Small intestine (tissue), 7 donors: ENCODE measurements around the gene FNIP1. TPM values are rescaled to one million over a fixed set of nuclear protein-coding genes. Genes with fewer than 3 reads are reported as not detected.

Experiments
- DNase-seq, 2 donors: peaks; one replicate each; pipeline versions ENCODE4 v3.0.0 to v3.0.0-alpha.2; 2013
- FAIRE-seq: peaks from 2 replicates; lab custom pipeline; 2012; peaks lifted over from hg19 to GRCh38; lab: Jason Lieb, UNC
- H3K27ac ChIP-seq, 3 donors: one replicate each; pipeline ENCODE4 v1.5.1; 2013; ENCODE audit warnings: low read length in 2 of 3, mild to moderate bottlenecking in 2 of 3, control low read depth in 1 of 3, inconsistent platforms in 1 of 3, low read depth in 1 of 3, moderate library complexity in 1 of 3
- H3K27me3 ChIP-seq, 3 donors: one replicate each; pipeline ENCODE4 v1.6.1; 2013; ENCODE audit warnings: low read length in 3 of 3, inconsistent platforms in 1 of 3; ENCODE audit not compliant: control insufficient read depth in 3 of 3, insufficient read depth in 3 of 3
- H3K36me3 ChIP-seq, 3 donors: one replicate each; pipeline ENCODE4 v1.6.1; 2013; ENCODE audit warnings: low read length in 3 of 3, inconsistent platforms in 1 of 3, low read depth in 1 of 3, mild to moderate bottlenecking in 1 of 3, moderate library complexity in 1 of 3; ENCODE audit not compliant: control insufficient read depth in 3 of 3, insufficient read depth in 2 of 3
- H3K4me1 ChIP-seq, 3 donors: one replicate each; pipeline ENCODE4 v1.6.1; 2013; ENCODE audit warnings: low read length in 2 of 3, inconsistent platforms in 1 of 3, low read depth in 1 of 3, mild to moderate bottlenecking in 1 of 3, moderate library complexity in 1 of 3; ENCODE audit not compliant: control insufficient read depth in 3 of 3, insufficient read depth in 2 of 3
- H3K4me3 ChIP-seq, 3 donors: one replicate each; pipeline ENCODE4 v1.5.1; 2013; ENCODE audit warnings: low read length in 3 of 3, control low read depth in 1 of 3, inconsistent platforms in 1 of 3, low read depth in 1 of 3, mild to moderate bottlenecking in 1 of 3, moderate library complexity in 1 of 3
- H3K9me3 ChIP-seq, 2 donors: one replicate each; pipeline ENCODE4 v1.6.1; 2013; ENCODE audit warnings: low read depth in 1 of 2, low read length in 1 of 2; ENCODE audit not compliant: control insufficient read depth in 2 of 2, insufficient read depth in 1 of 2
- WGBS, 3 donors: extraction: QIAGEN DNeasy Blood & Tissue Kit; methylation state at CpG; one replicate each; pipeline ENCODE4 v1.1.7; 2013; 5-methylcytosine and 5-hydroxymethylcytosine counted together
- polyA plus RNA-seq, 4 donors: library from polyadenylated mRNA; stranded (reverse) in 3 of 4; unstranded in 1 of 4; fragments of 200-250 nt in 3 of 4; fragments of 120-200 nt in 1 of 4; gene quantifications; one replicate each; pipeline versions ENCODE4 v1.2.1 to v1.2.3, GENCODE V29; 2013
- donor health status: healthy with polysubstance abuse.
- donor health status: control.
- donor health status: control.
- donor health status: Bipolar disorder and iron deficiency.
- donor health status: healthy.

FNIP1 gene
- polyA plus RNA-seq, 4 donors, result 4.7 to 21.9 (median 5.7) TPM

DNA sequence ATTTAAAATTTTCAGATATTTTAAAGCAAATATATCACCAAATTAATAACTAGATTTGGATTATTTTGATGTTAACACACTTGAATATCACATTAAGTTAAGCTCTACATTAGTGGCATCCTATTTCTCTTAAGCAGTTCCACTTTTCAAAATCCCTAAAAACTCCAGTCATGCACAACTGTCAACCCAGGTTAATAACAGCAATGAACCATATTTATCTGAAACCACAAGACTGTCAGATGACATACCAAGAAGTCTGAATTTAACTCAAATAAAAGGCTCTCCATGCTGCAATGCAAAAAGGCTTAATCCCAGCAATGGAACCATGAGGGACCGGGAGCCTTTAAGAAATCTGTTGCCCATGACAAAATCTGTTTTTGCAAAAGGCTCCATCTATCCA, 27.5 kb downstream of the FNIP1 start:
- DNase-seq (no peak), FAIRE-seq (no peak)
- Histone ChIP-seq H3K4me1 (peaks cover 0 to 5% (median 5%) of the 10 kb centered on the region in 3 donors), H3K27ac (no peak overlapping the region), H3K9me3 (peaks cover 0 to 11% of the 10 kb centered on the region in 2 donors), H3K4me3 (no peak overlapping the region), H3K36me3 (peaks cover 0 to 11% (median under 1%) of the 10 kb centered on the region in 3 donors), H3K27me3 (no peaks in the 10 kb centered on the region)
- 86 to 96% (median 94%) methylated on average over 1 of the region's 1 CpG for WGBS, 3 donors

DNA sequence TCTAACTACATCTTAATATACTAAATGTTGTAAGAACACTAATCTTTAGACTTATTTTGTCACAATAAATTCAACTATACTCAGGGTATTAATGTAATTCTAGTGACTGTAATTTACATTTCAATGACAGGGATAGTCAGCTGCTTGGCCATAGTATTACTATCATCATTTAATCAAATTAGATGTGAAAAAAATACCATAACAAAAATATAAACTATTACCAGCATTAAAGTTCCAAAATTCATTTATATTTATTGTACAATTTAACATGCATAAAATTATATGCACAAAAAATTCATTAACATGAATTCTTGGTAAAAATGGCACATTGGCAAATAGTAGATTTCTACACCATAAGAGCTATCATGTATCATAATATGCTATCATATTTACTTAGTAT, 28.9 kb downstream of the FNIP1 start:
- peaks cover 0 to 5% (median 5%) of the 10 kb centered on the region in 3 donors for H3K4me1 ChIP-seq
- H3K27me3 ChIP-seq, result no peaks in the 10 kb centered on the region
- no peak overlapping the region for H3K27ac ChIP-seq
- no peak for DNase-seq
- H3K4me3 ChIP-seq, result no peak overlapping the region
- FAIRE-seq, result peak; percentile 30
- H3K9me3 ChIP-seq, result peaks cover 0 to 18% of the 10 kb centered on the region in 2 donors
- H3K36me3 ChIP-seq, result peaks cover 2 to 16% (median 4%) of the 10 kb centered on the region in 3 donors

DNA sequence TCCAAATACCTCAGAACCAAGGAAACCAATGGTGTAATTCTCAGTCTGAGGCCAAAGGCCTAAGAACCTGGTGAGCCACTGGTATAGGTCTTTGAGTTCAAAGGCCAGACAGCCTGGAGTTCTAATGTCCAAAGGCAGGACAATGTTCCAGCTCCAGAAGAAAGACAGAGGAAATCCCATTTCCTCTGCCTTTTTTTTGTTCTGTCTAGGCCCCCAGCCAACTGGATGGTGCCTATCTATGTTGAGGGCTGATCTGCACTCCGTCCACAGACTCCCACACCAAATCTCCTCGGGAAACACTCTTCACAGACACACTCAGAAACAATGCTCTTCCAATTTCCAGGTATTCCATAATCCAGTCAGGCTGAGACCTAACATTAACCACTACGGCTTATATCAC, 30.1 kb downstream of the FNIP1 start:
- H3K4me1 ChIP-seq, result peaks cover 0 to 5% (median 5%) of the 10 kb centered on the region in 3 donors
- H3K27ac ChIP-seq, result no peak overlapping the region

DNA sequence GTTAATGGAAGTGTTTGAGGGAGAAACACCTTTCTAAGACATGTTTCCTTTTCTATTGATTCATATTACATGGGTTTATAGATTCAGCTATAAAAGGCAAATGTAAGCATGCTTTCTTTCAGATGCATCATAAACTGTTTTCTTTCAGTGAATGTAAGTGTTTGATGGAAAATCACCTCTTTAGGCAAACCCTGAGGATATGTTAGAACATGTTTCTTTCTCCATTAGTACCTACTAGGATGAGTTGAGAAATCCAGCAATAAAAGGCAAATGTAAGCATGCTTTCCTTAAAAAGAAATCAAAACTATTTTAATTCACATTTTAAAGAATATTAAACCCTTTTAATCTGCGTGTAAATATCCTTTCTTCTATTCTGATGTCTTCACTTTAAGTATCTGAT, 31.6 kb downstream of the FNIP1 start:
- H3K4me1 ChIP-seq, result peaks cover 0 to 5% (median 3%) of the 10 kb centered on the region in 3 donors
- H3K4me3 ChIP-seq, result no peak overlapping the region
- H3K27ac ChIP-seq, result no peak overlapping the region
- WGBS, 3 donors, result 90 to 97% (median 95%) methylated on average over 1 of the region's 1 CpG
- no peaks in the 10 kb centered on the region for H3K27me3 ChIP-seq
- FAIRE-seq (no peak), DNase-seq (no peak)
- peaks cover 0 to 18% of the 10 kb centered on the region in 2 donors for H3K9me3 ChIP-seq
- H3K36me3 ChIP-seq, result peaks cover 2 to 16% (median 4%) of the 10 kb centered on the region in 3 donors

More for the DNA sequence above, 30.1 kb downstream of the FNIP1 start:
- WGBS, 3 donors, result 87 to 95% (median 94%) methylated on average over 3 of the region's 3 CpGs
- Histone ChIP-seq H3K36me3 (peaks cover 2 to 16% (median 4%) of the 10 kb centered on the region in 3 donors), H3K4me3 (no peak overlapping the region), H3K27me3 (no peaks in the 10 kb centered on the region), H3K9me3 (peaks cover 0 to 18% of the 10 kb centered on the region in 2 donors)
- DNase-seq (peak in 1 of 2 donors; percentile 36), FAIRE-seq (no peak)

DNA sequence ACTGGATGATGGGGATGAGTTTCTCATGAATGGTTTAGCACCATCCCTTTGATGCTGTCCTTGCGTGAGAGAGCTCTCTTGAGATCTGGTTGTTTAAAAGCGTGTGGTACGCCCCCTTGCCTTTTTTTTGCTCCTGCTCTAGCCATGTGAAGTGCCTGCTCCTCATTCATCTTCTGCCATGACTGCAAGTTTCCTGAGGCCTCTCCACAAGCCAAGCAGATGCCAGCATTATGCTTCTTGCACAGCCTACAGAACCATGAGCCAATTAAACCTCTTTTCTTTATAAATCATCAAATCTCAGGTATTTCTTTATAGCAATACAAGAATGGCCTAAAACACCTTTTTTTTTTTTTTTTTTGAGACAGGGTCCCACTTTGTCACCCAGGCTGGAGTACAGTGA, 32.8 kb downstream of the FNIP1 start:
- FAIRE-seq (no peak), DNase-seq (no peak)
- peaks cover 0 to 18% of the 10 kb centered on the region in 2 donors for H3K9me3 ChIP-seq
- H3K27me3 ChIP-seq, result no peaks in the 10 kb centered on the region
- H3K4me3 ChIP-seq, result no peak overlapping the region
- no peak overlapping the region for H3K27ac ChIP-seq
- peaks cover 2 to 16% (median 4%) of the 10 kb centered on the region in 3 donors for H3K36me3 ChIP-seq
- 98 to 100% (median 100%) methylated on average over 3 of the region's 3 CpGs for WGBS, 3 donors
- peaks cover 0 to 3% (median 2%) of the 10 kb centered on the region in 3 donors for H3K4me1 ChIP-seq

DNA sequence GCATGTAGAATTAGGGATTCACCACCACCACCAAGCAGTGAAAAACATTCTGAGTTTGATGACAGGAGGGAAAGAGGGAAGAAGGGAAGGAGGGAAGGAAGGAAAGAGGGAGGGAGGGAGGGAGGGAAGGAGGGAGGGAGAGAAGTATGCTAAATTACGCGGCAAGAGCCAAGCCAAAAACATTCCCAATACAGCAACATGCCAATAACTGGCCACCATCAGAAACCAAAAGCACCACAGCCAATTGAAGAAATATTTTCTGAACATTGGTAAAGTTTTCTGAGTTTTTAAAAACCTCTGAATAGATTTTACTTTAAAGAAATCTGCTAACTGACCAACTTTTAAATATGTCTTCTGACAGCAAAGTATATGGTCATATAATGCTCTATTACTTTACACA, 36.0 kb downstream of the FNIP1 start:
- Histone ChIP-seq H3K4me1 (peaks cover 0 to 7% (median 4%) of the 10 kb centered on the region in 3 donors), H3K36me3 (peaks cover 2 to 11% (median 4%) of the 10 kb centered on the region in 3 donors), H3K27me3 (no peaks in the 10 kb centered on the region), H3K4me3 (no peak overlapping the region), H3K9me3 (peaks cover 0 to 7% of the 10 kb centered on the region in 2 donors), H3K27ac (no peak overlapping the region)
- no peak for DNase-seq
- WGBS, 3 donors, result 85 to 100% (median 98%) methylated on average over 2 of the region's 2 CpGs
- FAIRE-seq, result no peak

DNA sequence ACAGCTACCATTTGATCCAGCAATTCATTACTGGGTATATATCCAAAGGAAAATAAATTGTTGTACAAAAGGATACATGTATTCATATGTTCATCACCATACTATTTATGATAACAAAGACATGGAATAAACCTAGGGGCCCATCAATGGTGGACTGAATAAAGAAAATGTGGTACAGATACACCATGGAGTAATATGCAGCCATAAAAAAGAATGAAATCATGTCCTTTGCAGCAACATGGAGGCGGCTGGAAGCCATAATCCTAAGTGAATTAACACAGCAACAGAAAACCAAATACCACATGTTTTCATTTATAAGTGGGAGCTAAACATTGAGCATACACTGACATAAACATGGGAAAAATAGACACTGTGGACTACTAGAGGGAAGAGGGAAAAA, 37.1 kb downstream of the FNIP1 start:
- H3K36me3 ChIP-seq, result peaks cover 4 to 7% (median 5%) of the 10 kb centered on the region in 3 donors
- no peak overlapping the region for H3K4me3 ChIP-seq
- H3K9me3 ChIP-seq, result peaks cover 0 to 7% of the 10 kb centered on the region in 2 donors
- H3K27ac ChIP-seq, result no peak overlapping the region
- peaks cover 0 to 7% (median 4%) of the 10 kb centered on the region in 3 donors for H3K4me1 ChIP-seq
- FAIRE-seq, result no peak
- DNase-seq, result no peak
- WGBS, 3 donors, result 91 to 100% (median 96%) methylated on average over 1 of the region's 1 CpG
- no peaks in the 10 kb centered on the region for H3K27me3 ChIP-seq

DNA sequence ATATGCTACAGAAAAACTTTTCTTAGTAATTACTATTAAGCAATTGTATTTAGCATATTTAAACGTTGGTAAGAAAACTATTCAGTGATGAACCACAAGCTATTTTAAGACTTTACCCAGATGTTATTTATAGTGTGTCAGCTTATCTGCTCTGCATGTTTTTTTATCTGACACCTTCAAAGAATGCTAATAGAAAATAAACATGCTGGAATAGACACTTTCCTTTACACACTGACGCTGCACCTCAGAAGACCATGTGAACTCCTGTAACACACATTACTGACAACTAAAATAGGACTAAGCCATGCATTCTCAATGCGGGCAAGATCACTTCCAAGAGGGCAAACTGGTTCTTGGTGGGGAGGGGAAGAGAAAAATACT, 38.3 kb downstream of the FNIP1 start:
- FAIRE-seq, result no peak
- no peaks in the 10 kb centered on the region for H3K27me3 ChIP-seq
- WGBS, 3 donors, result 45 to 55% (median 53%) methylated on average over 3 of the region's 3 CpGs

More for the DNA sequence above, 38.3 kb downstream of the FNIP1 start:
- H3K27ac ChIP-seq, result no peak overlapping the region
- H3K4me1 ChIP-seq, result peaks cover 0 to 7% (median 4%) of the 10 kb centered on the region in 3 donors
- H3K4me3 ChIP-seq, result no peak overlapping the region
- no peaks in the 10 kb centered on the region for H3K9me3 ChIP-seq
- peaks cover 0 to 3% (median 2%) of the 10 kb centered on the region in 3 donors for H3K36me3 ChIP-seq
- no peak for DNase-seq
